NCI-H146 treated with DMSO at 0.1 percent for 48 hours (cell line): ENCODE data around the gene FBLN5.

ENCODE experiments used
- DNase-seq: peaks from one replicate; lab custom pipeline; 2025; ENCODE audit not compliant: unreplicated experiment; lab: John Stamatoyannopoulos, UW

FBLN5 gene

GRCh38 chr14:91834571-91834970 lies 112.9 kb downstream of the FBLN5 start:
- no peak for DNase-seq

GRCh38 chr14:91831337-91831736 lies 116.2 kb downstream of the FBLN5 start:
- no peak for DNase-seq

GRCh38 chr14:91830777-91831176 lies 116.7 kb downstream of the FBLN5 start:
- DNase-seq, result no peak

- no peak for DNase-seq
Observed at GRCh38 chr14:91829511-91829910, 118.0 kb downstream of the FBLN5 start.

GRCh38 chr14:91827746-91828145 lies 119.7 kb downstream of the FBLN5 start:
- no peak for DNase-seq
